Sigmoid colon (tissue), 4 donors: Measurements from ENCODE around the gene CDK18.

Experiments used
- EP300 ChIP-seq, 4 donors: sonication (generic); formaldehyde crosslinking; IDR thresholded peaks; one replicate each; pipeline ENCODE4 v1.6.1; 2017; ENCODE audit warnings: antibody characterized with exemption in 4 of 4
- POLR2A ChIP-seq, 2 donors: fragments of 450-650 bp; IDR thresholded peaks; one replicate each; pipeline ENCODE4 v1.6.1; 2016; ENCODE audit warnings: antibody characterized with exemption in 2 of 2, mild to moderate bottlenecking in 2 of 2, moderate library complexity in 2 of 2
- POLR2AphosphoS5 ChIP-seq, 4 donors: sonication (generic); formaldehyde crosslinking; IDR thresholded peaks; one replicate each; pipeline ENCODE4 v1.6.1; 2017; ENCODE audit warnings: antibody characterized with exemption in 4 of 4
- TF ChIP-seq, protein P1 (sequence below), 4 experiments: fragments of 450-650 bp in 3 of 4; fragments of 200-600 bp in 1 of 4; IDR thresholded peaks; one replicate each; pipeline ENCODE4 v1.5.1; 2016 to 2019; ENCODE audit warnings: antibody characterized with exemption in 4 of 4, mild to moderate bottlenecking in 3 of 4, moderate library complexity in 2 of 4

DNA sequence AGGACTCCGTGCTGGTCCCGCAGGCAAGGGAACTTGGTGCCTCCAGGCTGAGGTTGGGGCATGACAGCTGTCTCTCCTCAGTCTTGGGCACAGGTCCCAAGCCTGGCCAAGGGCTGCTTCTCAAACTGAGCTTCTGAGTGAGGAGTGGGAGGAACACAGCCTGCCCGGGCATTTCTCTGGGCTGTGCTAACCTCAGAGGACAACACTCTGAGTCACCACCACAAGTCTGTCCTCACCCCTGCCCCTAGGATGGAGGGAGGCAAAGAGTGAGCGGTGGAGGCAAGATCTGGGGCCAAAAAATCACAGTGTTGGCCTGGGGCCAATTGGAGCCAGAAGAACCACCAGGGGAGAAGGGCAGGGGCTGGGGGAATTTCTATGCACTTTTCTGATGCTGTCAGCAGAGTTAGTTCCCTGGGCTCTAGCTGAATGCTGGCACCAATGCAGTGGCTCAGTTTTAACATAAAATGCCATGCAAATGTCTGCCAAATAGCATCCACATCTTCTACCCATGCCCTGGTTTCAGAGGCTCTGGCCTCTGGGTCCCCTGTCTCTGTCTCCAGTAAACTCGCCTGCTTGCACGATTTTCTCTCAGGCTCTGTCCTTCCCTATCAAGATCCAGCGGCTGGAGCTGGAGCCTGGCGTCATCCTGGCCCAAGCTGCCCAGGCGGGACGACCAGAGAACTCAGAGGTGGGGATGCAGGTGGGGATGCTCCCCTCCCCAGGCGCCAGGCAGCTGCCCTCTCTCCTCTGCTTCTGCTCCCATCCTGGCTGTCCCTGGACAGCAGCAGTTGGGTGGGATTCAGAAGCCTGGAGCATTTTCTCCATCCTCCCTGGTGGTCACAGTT lies 11.0 kb upstream of the CDK18 start:
- TF ChIP-seq, protein P1, sequence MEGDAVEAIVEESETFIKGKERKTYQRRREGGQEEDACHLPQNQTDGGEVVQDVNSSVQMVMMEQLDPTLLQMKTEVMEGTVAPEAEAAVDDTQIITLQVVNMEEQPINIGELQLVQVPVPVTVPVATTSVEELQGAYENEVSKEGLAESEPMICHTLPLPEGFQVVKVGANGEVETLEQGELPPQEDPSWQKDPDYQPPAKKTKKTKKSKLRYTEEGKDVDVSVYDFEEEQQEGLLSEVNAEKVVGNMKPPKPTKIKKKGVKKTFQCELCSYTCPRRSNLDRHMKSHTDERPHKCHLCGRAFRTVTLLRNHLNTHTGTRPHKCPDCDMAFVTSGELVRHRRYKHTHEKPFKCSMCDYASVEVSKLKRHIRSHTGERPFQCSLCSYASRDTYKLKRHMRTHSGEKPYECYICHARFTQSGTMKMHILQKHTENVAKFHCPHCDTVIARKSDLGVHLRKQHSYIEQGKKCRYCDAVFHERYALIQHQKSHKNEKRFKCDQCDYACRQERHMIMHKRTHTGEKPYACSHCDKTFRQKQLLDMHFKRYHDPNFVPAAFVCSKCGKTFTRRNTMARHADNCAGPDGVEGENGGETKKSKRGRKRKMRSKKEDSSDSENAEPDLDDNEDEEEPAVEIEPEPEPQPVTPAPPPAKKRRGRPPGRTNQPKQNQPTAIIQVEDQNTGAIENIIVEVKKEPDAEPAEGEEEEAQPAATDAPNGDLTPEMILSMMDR (IDR thresholded peaks at IDR 0.05) = no peak
- TF ChIP-seq POLR2A (IDR thresholded peaks at IDR 0.05) (no peak), POLR2AphosphoS5 (IDR thresholded peaks at IDR 0.05) (no peak), EP300 (IDR thresholded peaks at IDR 0.05) (no peak)
